NCI-H1092 (cell line): Measurements from ENCODE around the gene CAB39L.
"Not testable (repeated sequence)": the region's sequence is repeated elsewhere in the genome, so short reads cannot be mapped to it uniquely, and the experiment has no call there.

Source experiments
- DNase-seq: peaks from one replicate; lab custom pipeline; 2025; lab: John Stamatoyannopoulos, UW

CAB39L gene

GRCh38 chr13:49346460-49346859 lies 97.4 kb downstream of the CAB39L start:
- no peak for DNase-seq

GRCh38 chr13:49343731-49344130 lies 100.1 kb downstream of the CAB39L start:
- DNase-seq, result no peak

GRCh38 chr13:49343255-49343654 lies 100.6 kb downstream of the CAB39L start:
- no peak for DNase-seq

GRCh38 chr13:49342454-49342853 lies 101.4 kb downstream of the CAB39L start:
- DNase-seq, result no peak

- DNase-seq, result no peak
Measured at GRCh38 chr13:49341941-49342340, 101.9 kb downstream of the CAB39L start.

GRCh38 chr13:49341517-49341916 lies 102.3 kb downstream of the CAB39L start:
- no peak for DNase-seq

- no peak for DNase-seq
Measured at GRCh38 chr13:49340161-49340560, 103.7 kb downstream of the CAB39L start.

GRCh38 chr13:49336655-49337054 lies 107.2 kb downstream of the CAB39L start:
- no peak for DNase-seq

GRCh38 chr13:49330546-49330864 lies 113.4 kb downstream of the CAB39L start:
- DNase-seq, result no peak

- DNase-seq, result no peak
Measured at GRCh38 chr13:49329831-49330545, 113.9 kb downstream of the CAB39L start.

GRCh38 chr13:49327145-49327544 lies 116.7 kb downstream of the CAB39L start:
- not testable (repeated sequence) for DNase-seq

- DNase-seq, result no peak
Measured at GRCh38 chr13:49326222-49326917, 117.5 kb downstream of the CAB39L start.

- no peak for DNase-seq
Measured at GRCh38 chr13:49323344-49323743, 120.5 kb downstream of the CAB39L start.

- no peak for DNase-seq
Measured at GRCh38 chr13:49322702-49323101, 121.2 kb downstream of the CAB39L start.

GRCh38 chr13:49320975-49321374 lies 122.9 kb downstream of the CAB39L start:
- DNase-seq, result no peak

- no peak for DNase-seq
Measured at GRCh38 chr13:49319951-49320350, 123.9 kb downstream of the CAB39L start.

GRCh38 chr13:49319551-49319950 lies 124.3 kb downstream of the CAB39L start:
- no peak for DNase-seq

- DNase-seq, result no peak
Measured at GRCh38 chr13:49315756-49316482, 127.9 kb downstream of the CAB39L start.

- no peak for DNase-seq
Measured at GRCh38 chr13:49315036-49315565, 128.8 kb downstream of the CAB39L start.

- DNase-seq, result no peak
Measured at GRCh38 chr13:49314344-49314882, 129.5 kb downstream of the CAB39L start.

- DNase-seq, result no peak
Measured at GRCh38 chr13:49311816-49312215, 132.0 kb downstream of the CAB39L start.

GRCh38 chr13:49310251-49310650 lies 133.6 kb downstream of the CAB39L start:
- no peak for DNase-seq
